Urinary bladder (tissue), 4 donors: Measurements from ENCODE around the gene KCNN4. TPM values are rescaled to one million over a fixed set of nuclear protein-coding genes. Genes with fewer than 3 reads are reported as not detected.
A peak's percentile ranks its signal among the peaks of the same experiment; 100 is the strongest.
"Not testable (repeated sequence)": the region's sequence is repeated elsewhere in the genome, so short reads cannot be mapped to it uniquely, and the experiment has no call there.

Experiments
- DNase-seq: peaks from one replicate; pipeline ENCODE4 v3.0.0-alpha.2; 2015; ENCODE audit errors: extremely low spot score
- H3K27ac ChIP-seq: one replicate; pipeline ENCODE4 v1.5.1; 2013; ENCODE audit warnings: low read depth, mild to moderate bottlenecking, moderate library complexity
- H3K36me3 ChIP-seq: one replicate; pipeline ENCODE4 v1.6.1; 2013; ENCODE audit warnings: mild to moderate bottlenecking, moderate library complexity; ENCODE audit not compliant: insufficient read depth
- H3K4me1 ChIP-seq: one replicate; pipeline ENCODE4 v1.6.1; 2013; ENCODE audit warnings: mild to moderate bottlenecking, moderate library complexity; ENCODE audit not compliant: insufficient read depth
- H3K4me3 ChIP-seq: one replicate; pipeline ENCODE4 v1.5.1; 2013; ENCODE audit warnings: low read depth, low read length
- WGBS: extraction: QIAGEN DNeasy Blood & Tissue Kit; methylation state at CpG from one replicate; pipeline ENCODE4 v1.1.7; 2013; 5-methylcytosine and 5-hydroxymethylcytosine counted together
- polyA plus RNA-seq: library from polyadenylated mRNA; stranded (reverse); fragments of 200-250 nt; gene quantifications from one replicate; pipeline ENCODE4 v1.2.3, GENCODE V29; 2013
- total RNA-seq: library from RNA; depleted of rRNA; stranded (reverse); fragments of >200 nt; gene quantifications from one replicate; pipeline ENCODE4 v1.2.3, GENCODE V29; 2014
- donor health status: healthy with polysubstance abuse.
- donor health status: healthy.

KCNN4 gene
- total and polyA plus RNA-seq, 2 donors: 4.3 to 14.3 TPM

DNA sequence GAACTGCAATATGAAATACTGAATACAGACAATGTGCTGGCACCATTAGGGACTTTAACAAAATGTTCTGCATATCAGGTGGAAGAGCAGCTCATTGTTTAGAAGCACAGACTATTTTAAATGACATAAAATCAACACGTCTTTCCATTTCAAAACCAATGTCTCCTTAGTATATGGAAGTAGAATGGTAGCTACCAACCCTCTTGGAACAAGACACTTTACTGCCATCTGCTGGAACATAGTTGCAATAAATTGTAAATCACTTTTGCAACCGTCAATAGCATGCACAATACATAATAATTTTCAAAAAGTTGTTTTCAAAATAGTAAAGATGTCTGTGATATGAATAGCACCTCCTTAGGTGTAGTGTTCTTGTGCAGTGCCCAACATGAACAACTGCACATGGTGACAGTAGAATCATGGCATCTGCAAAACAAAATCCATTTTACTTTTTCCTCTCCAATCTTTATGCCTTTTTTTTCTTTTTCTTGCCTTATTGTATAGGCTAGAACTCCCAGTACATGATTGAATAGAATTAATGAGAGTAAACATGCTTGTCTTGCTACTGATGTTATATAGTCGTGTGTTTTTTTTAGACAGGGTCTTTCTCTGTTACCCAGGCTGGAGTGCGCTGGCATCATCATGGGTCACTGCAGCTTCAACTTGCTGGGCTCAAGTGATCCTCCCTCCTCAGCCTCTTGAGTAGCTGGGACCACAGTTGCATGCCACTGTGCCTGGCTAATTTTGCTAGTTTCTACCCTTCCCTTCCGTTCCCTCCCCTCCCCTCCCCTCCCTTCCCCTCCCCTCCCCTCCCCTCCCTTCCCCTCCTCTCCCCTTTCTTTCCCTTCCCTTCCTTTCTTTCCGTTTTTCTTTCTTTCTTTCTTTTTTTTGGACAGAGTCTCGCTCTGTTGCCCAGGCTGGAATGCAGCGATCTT is 29.3 kb upstream of the KCNN4 start:
- H3K4me1 ChIP-seq: no peaks in the 10 kb centered on the region
- H3K36me3 ChIP-seq: peaks cover 2% of the 10 kb centered on the region
- 40% methylated on average over 8 of the region's 8 CpGs for WGBS
- H3K4me3 ChIP-seq: no peak overlapping the region
- no peak overlapping the region for H3K27ac ChIP-seq
- DNase-seq: no peak

GRCh38 chr19:43807651-43808050 is 26.9 kb upstream of the KCNN4 start:
- DNase-seq: no peak
- no peaks in the 10 kb centered on the region for H3K4me1 ChIP-seq
- peaks cover 2% of the 10 kb centered on the region for H3K36me3 ChIP-seq
- no peak overlapping the region for H3K4me3 ChIP-seq
- no peak overlapping the region for H3K27ac ChIP-seq

DNA sequence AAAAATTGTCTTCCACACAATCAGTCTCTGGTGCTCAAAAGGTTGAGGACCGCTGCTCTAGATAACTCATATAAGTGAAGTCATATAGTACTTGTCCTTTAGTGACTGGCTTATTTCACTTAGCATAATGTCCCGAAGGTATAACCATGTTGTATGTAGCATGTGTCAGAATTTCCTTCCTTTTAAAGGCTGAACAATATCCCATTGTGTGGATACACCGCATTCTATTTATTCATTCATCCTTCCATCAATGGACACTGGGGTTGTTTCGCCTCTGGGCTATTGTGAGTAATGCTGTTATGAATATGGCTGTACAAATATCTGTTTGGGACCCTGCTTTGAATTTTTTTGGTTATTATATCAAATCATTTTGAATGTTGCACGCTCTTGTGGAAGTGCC is 26.1 kb upstream of the KCNN4 start:
- Histone ChIP-seq H3K4me3 (no peak overlapping the region), H3K4me1 (no peaks in the 10 kb centered on the region), H3K36me3 (peaks cover 2% of the 10 kb centered on the region), H3K27ac (no peak overlapping the region)
- no peak for DNase-seq
- 73% methylated on average over 5 of the region's 5 CpGs for WGBS

GRCh38 chr19:43806401-43806800 is 25.6 kb upstream of the KCNN4 start:
- not testable (repeated sequence) for DNase-seq, H3K27ac ChIP-seq
- 89% methylated on average over 7 of the region's 7 CpGs for WGBS

DNA sequence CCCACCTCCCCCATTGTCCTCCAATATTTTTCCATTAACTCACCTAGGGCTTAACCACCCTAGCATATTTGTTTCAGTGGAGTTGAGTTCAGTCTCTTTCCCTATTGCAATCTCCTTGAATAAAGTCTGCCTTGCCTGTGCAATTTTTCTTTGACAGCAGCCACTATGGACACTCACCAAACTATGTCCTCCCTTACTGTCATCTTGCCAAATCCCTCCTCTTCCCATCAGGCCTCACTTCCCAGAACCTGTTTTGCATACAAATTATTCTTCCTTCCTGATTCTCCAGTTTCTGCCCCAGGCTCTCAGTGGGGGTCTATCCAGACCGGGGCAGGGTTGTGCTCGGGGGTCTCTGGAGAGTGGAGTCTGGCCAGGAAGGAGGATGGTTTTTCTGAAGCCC is 23.7 kb upstream of the KCNN4 start:
- WGBS: 61% methylated on average over 2 of the region's 2 CpGs
- Histone ChIP-seq H3K4me3 (no peak overlapping the region), H3K27ac (no peak overlapping the region), H3K4me1 (no peaks in the 10 kb centered on the region), H3K36me3 (peaks cover 2% of the 10 kb centered on the region)
- DNase-seq: no peak

More at GRCh38 chr19:43806401-43806800, 25.6 kb upstream of the KCNN4 start:
- H3K36me3 ChIP-seq, H3K4me1 ChIP-seq, H3K4me3 ChIP-seq: not testable (repeated sequence)

- Histone ChIP-seq H3K27ac (no peak within 1 kb of the TSS), H3K4me3 (no peak within 1 kb of the TSS), H3K4me1 (no peaks in the 10 kb centered on the region), H3K36me3 (peaks cover 2% of the 10 kb centered on the region)
- 57% methylated on average over 12 of the region's 12 CpGs for WGBS
- DNase-seq: no peak
Observed at GRCh38 chr19:43802216-43802951, 21.6 kb upstream of the KCNN4 start, which contains the start of gene LYPD5. LYPD5 (minus strand) TSS chr19:43802447; CDS start chr19:43802380, 67 bp downstream.

DNA sequence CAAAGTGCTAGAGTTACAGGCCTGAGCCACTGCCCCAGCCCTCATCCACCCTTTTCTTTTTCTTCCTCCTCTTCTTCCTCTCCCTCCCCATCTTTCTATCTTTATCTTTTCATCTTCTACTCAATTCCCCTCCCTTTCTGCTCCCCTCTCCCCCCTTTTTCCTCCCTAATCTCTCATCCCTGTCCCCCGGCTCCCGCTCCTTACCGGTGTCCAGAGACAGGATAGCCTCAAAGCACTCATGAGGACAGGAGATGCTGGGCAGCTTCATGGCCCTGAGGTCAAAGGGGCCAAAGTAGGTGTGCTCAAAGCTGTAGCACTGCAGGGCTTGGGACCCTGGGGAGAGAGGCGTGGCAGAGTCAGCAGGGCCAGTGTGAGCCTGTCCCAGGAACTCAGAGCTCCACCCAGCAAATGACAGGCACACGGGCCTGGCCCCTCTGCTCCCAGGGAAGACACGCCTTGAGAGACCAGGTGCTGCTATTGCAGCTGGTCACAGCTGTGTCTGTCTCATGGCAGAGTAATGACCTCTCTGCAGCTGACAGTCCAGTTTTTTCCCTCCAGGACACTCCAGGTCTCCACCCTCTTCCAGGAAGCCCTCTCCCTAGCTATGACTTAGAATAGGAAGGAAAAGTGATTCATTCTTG is 18.8 kb upstream of the KCNN4 start:
- no peak overlapping the region for H3K27ac ChIP-seq
- H3K4me3 ChIP-seq: no peak overlapping the region
- H3K4me1 ChIP-seq: no peaks in the 10 kb centered on the region
- no peaks in the 10 kb centered on the region for H3K36me3 ChIP-seq
- 44% methylated on average over 6 of the region's 6 CpGs for WGBS
- no peak for DNase-seq

DNA sequence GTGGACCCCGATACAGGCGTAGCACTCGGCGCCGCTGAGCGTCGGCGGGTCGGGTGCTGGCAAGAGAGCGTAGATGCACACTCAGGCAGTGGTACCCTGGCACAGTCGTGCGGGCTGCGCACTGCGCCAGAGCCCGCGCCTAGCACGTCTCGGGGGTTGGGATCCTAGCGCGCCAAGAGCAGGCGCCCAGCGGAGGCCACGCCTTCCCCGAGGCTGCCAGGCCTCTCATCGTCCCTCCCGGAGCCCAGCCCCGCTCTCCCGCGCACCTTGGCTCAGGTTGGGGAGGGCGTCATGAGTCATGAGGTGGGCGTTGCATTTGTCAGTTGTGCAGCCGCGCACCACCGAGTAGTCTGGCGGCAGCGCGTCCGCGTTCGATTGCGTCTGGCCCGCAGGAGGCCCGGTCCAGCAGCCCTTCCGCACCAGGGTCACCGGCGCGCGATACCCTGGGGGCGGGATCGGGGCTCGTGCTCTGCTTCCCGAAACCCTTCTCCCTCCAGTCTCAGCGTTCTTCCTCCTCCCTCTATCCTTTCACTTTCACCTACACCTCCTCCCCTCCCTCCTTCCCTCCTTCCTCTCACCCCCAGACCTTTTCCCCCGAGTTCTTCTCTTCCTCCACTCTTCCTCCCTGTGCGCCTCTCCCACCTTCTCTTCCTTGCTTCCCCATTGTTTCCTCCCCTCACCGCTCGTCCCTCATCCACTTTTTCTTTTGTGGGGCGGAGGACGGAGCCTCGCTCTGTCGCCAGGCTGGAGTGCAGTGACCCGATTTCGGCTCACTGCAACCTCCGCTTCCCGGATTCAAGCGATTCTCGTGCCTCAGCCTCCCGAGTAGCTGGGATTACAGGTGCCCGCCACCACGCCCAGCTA is 18.0 kb upstream of the KCNN4 start:
- Histone ChIP-seq H3K27ac (no peak overlapping the region), H3K4me3 (peak overlapping the region; percentile 30), H3K4me1 (no peaks in the 10 kb centered on the region), H3K36me3 (no peaks in the 10 kb centered on the region)
- no peak for DNase-seq
- WGBS: 10% methylated on average over 70 of the region's 70 CpGs

GRCh38 chr19:43798026-43798545 is 17.3 kb upstream of the KCNN4 start:
- DNase-seq: no peak
- H3K4me3 ChIP-seq: peak overlapping the region; percentile 30
- 33% methylated on average over 5 of the region's 5 CpGs for WGBS
- H3K27ac ChIP-seq: no peak overlapping the region
- no peaks in the 10 kb centered on the region for H3K4me1 ChIP-seq
- no peaks in the 10 kb centered on the region for H3K36me3 ChIP-seq

GRCh38 chr19:43797556-43797955 is 16.8 kb upstream of the KCNN4 start:
- Histone ChIP-seq H3K4me1 (no peaks in the 10 kb centered on the region), H3K36me3 (no peaks in the 10 kb centered on the region), H3K4me3 (no peak overlapping the region), H3K27ac (no peak overlapping the region)
- WGBS: 80% methylated on average over 7 of the region's 7 CpGs
- no peak for DNase-seq

DNA sequence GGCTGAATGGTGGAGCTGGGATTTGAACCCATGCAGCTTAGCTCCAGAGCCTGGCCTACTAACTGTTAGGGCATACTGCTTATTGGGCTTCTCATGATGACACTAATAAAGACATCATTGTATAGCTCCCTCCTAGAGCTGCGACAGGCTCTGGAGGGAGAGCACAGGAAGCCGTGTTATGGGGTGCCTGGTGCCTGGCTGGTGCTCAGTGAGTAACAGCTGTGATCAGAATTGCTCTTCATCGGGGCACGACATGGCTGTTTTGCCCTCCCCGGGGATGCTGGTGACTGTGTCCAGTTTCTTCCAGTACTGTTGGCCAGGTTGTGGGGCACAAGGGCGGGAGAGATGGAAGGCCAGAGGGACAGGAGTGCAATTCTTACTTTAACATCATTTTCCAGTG is 16.3 kb upstream of the KCNN4 start:
- no peak overlapping the region for H3K4me3 ChIP-seq
- no peak for DNase-seq
- 50% methylated on average over 6 of the region's 6 CpGs for WGBS
- no peaks in the 10 kb centered on the region for H3K4me1 ChIP-seq
- H3K36me3 ChIP-seq: no peaks in the 10 kb centered on the region
- H3K27ac ChIP-seq: no peak overlapping the region

DNA sequence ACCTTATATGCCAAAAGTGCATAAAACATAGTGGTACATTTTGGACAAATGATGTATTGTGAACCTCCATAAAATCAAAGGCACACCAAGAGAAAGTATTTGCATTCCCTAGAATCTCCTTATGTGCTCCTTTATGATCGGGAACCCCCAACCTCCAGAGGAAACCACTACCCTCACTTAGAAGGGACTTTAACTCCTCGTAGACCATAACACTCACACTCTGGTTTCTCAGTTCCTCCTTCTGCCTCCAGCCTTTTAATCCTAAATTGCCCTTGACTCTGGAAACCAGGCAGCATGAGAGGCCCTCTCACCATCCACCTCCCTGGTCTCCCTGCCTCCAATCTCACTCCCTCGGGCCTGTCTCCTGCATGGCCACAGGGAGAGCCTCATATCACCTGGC is 9.8 kb upstream of the KCNN4 start:
- 34% methylated on average over 3 of the region's 3 CpGs for WGBS

DNA sequence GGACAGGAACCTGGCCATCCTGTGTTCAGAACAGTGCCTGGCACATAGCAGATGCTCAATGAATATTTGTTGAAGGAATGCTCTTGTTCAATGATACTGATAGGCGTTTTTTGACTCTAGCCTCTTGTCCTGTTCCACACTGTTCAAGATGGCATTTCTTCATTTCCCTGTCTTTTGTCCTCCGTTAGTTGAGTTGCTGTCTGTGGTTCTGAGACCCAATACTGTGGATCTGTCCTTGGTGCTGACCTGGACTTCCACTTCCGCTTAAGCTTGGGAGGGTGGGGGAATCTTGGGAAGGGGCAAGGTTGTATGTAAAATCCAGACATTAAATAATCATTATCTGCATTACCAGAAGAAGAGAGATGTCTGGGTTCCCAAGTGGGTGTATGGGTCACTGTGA is 8.3 kb upstream of the KCNN4 start:
- Histone ChIP-seq H3K4me1 (no peaks in the 10 kb centered on the region), H3K4me3 (no peak overlapping the region), H3K36me3 (no peaks in the 10 kb centered on the region), H3K27ac (no peak overlapping the region)
- WGBS: 5% methylated on average over 3 of the region's 3 CpGs
- no peak for DNase-seq

More for the DNA sequence above, 9.8 kb upstream of the KCNN4 start:
- Histone ChIP-seq H3K4me1 (no peaks in the 10 kb centered on the region), H3K36me3 (no peaks in the 10 kb centered on the region), H3K27ac (no peak overlapping the region), H3K4me3 (no peak overlapping the region)
- DNase-seq: no peak
